Lower leg skin (tissue), 3 donors: ENCODE data around the gene SULT2A1.

Source experiments
- CTCF ChIP-seq, 3 donors: fragments of 450-650 bp; IDR thresholded peaks; one replicate each; pipeline ENCODE4 v1.5.1; 2016; ENCODE audit warnings: antibody characterized with exemption in 3 of 3, mild to moderate bottlenecking in 3 of 3, moderate library complexity in 2 of 3
- POLR2A ChIP-seq, 2 donors: fragments of 450-650 bp; IDR thresholded peaks; one replicate each; pipeline ENCODE4 v1.6.1; 2016 to 2017; ENCODE audit warnings: antibody characterized with exemption in 2 of 2, mild to moderate bottlenecking in 1 of 2, moderate library complexity in 1 of 2

GRCh38 chr19:47865166-47865565 lies 20.9 kb downstream of the SULT2A1 start:
- no peak for TF ChIP-seq POLR2A (IDR thresholded peaks at IDR 0.05)
- TF ChIP-seq CTCF (IDR thresholded peaks at IDR 0.05) = no peak
